GM12878 (cell line): ENCODE data around the gene CEBPE. TPM values are rescaled to one million over a fixed set of nuclear protein-coding genes. Genes with fewer than 3 reads are reported as not detected.

Experiments
- ATAC-seq: fragments of 200-7000 bp; cut with Tn5 transposase; 3 replicates; pipeline ENCODE4 v1.9.1; 2020; ENCODE audit warnings: mild to moderate bottlenecking, moderate library complexity
- BruUV-seq: library from RNA; stranded (reverse); fragments of 400-500 nt; replicated peaks from 2 replicates; lab custom pipeline; 2021; lab: Mats Ljungman, UMichigan
- CTCF ChIA-PET: fragments of 300-600 bp; sonication (Branson Sonifier 250); formaldehyde crosslinking; extraction: SDS; loops from one replicate; lab custom pipeline; 2021; ENCODE audit warnings: inconsistent platforms; lab: Yijun Ruan, JAX
- POLR2A ChIA-PET: fragments of 350-600 bp; formaldehyde crosslinking; extraction: SDS; loops from one replicate; lab custom pipeline; 2021; ENCODE audit warnings: inconsistent platforms; lab: Charles Lee
- RAD21 ChIA-PET: fragments of 300-600 bp; sonication (Branson Sonifier 250); formaldehyde crosslinking; loops from one replicate; lab custom pipeline; 2023; ENCODE audit warnings: antibody characterized with exemption; ENCODE audit not compliant: unreplicated experiment; lab: Charles Lee
- SMC1A ChIA-PET: fragments of 300-600 bp; sonication (Branson Sonifier 250); formaldehyde crosslinking; loops from one replicate; lab custom pipeline; 2023; ENCODE audit not compliant: unreplicated experiment, uncharacterized antibody; lab: Charles Lee
- DNase-seq: peaks from one replicate; pipeline ENCODE4 v3.0.0-alpha.2; 2011; ENCODE audit warnings: low read depth, low spot score
- FAIRE-seq: peaks from 3 replicates; lab custom pipeline; 2011; peaks lifted over from hg19 to GRCh38; lab: Jason Lieb, UNC
- H2AFZ ChIP-seq: 2 replicates; pipeline ENCODE4 v1.6.0; 2011; ENCODE audit warnings: low read depth, low read length, control low read depth; ENCODE audit not compliant: control insufficient read depth
- H3K27ac ChIP-seq: 2 replicates; pipeline ENCODE4 v1.5.1; 2011; ENCODE audit warnings: control low read depth; ENCODE audit not compliant: control insufficient read depth, insufficient read depth
- H3K27me3 ChIP-seq, 2 experiments: replicated peaks in 1 of 2; 2 replicates each; pipeline versions ENCODE4 v1.6.0 to v1.6.1; 2011; ENCODE audit warnings: low read length in 1 of 2; ENCODE audit not compliant: control insufficient read depth in 2 of 2, insufficient read depth in 2 of 2
- H3K36me3 ChIP-seq, 2 experiments: 2 replicates each; pipeline ENCODE4 v1.5.1; 2011; ENCODE audit warnings: low read length in 1 of 2; ENCODE audit not compliant: control insufficient read depth in 2 of 2, insufficient read depth in 2 of 2
- H3K4me1 ChIP-seq: 2 replicates; pipeline ENCODE4 v1.6.1; 2011; ENCODE audit warnings: mild to moderate bottlenecking, low read length, moderate library complexity, mixed read lengths; ENCODE audit not compliant: control insufficient read depth, insufficient read depth
- H3K4me2 ChIP-seq: 2 replicates; pipeline ENCODE4 v1.6.0; 2011; ENCODE audit warnings: control low read depth; ENCODE audit not compliant: control insufficient read depth, insufficient read depth
- H3K4me3 ChIP-seq: fragments of 200-600 bp; sonication (generic); 2 replicates; pipeline ENCODE4 v1.5.1; 2016
- H3K79me2 ChIP-seq: 2 replicates; pipeline ENCODE4 v1.6.0; 2011; ENCODE audit warnings: low read length; ENCODE audit not compliant: control insufficient read depth, insufficient read depth
- H3K9ac ChIP-seq: 2 replicates; pipeline ENCODE4 v1.8.0; 2011; ENCODE audit warnings: low read length, control low read depth, mixed read lengths; ENCODE audit not compliant: control insufficient read depth, insufficient read depth
- H3K9me3 ChIP-seq: replicated peaks from 3 replicates; pipeline ENCODE4 v1.5.1; 2011; ENCODE audit warnings: mild to moderate bottlenecking, low read length; ENCODE audit not compliant: control insufficient read depth, insufficient read depth
- H4K20me1 ChIP-seq: 2 replicates; pipeline ENCODE4 v1.6.0; 2011; ENCODE audit not compliant: control insufficient read depth, insufficient read depth
- CREM ChIP-seq: IDR thresholded peaks from 2 replicates; pipeline ENCODE4 v1.6.1; 2014; ENCODE audit warnings: antibody characterized with exemption, low read depth
- FOS ChIP-seq: IDR thresholded peaks from 3 replicates; pipeline ENCODE4 v1.6.1; 2011; ENCODE audit warnings: borderline replicate concordance; ENCODE audit not compliant: insufficient read length; ENCODE audit errors: extremely low read depth
- JUND ChIP-seq: IDR thresholded peaks from 2 replicates; pipeline ENCODE4 v1.6.1; 2012; ENCODE audit warnings: low read depth, mild to moderate bottlenecking, low read length, improper control_type of control experiment, moderate library complexity
- KLF5 ChIP-seq: fragments of 450-650 bp; IDR thresholded peaks from 2 replicates; pipeline ENCODE4 v1.6.1; 2014; ENCODE audit warnings: mild to moderate bottlenecking; ENCODE audit not compliant: partially characterized antibody
- PML ChIP-seq: IDR thresholded peaks from 2 replicates; pipeline ENCODE4 v1.6.1; 2012; ENCODE audit warnings: low read length, inconsistent platforms
- RBBP5 ChIP-seq: fragments of 200-600 bp; sonication (generic); conservative IDR thresholded peaks from 2 replicates; pipeline ENCODE4 v1.6.1; 2016
- SP1 ChIP-seq: IDR thresholded peaks from one replicate; pipeline ENCODE4 v1.6.1; 2011; ENCODE audit warnings: low read depth, low read length
- SPI1 ChIP-seq: IDR thresholded peaks from 2 replicates; pipeline ENCODE4 v1.6.1; 2011; ENCODE audit warnings: low read depth, mild to moderate bottlenecking, low read length, moderate library complexity, borderline replicate concordance; ENCODE audit not compliant: insufficient read depth
- SUZ12 ChIP-seq: fragments of 200-600 bp; sonication (generic); IDR thresholded peaks from one replicate; pipeline ENCODE4 v1.6.1; 2018; ENCODE audit warnings: antibody characterized with exemption, mild to moderate bottlenecking; ENCODE audit not compliant: unreplicated experiment
- YY1 ChIP-seq: IDR thresholded peaks from 2 replicates; pipeline ENCODE4 v1.6.1; 2011; ENCODE audit warnings: low read depth, mild to moderate bottlenecking, low read length
- WGBS: methylation state at CpG from one replicate; pipeline ENCODE4 v1.1.6; 2016; ENCODE audit warnings: low lambda C conversion rate; ENCODE audit not compliant: insufficient replicate concordance, insufficient coverage; ENCODE audit errors: missing lambda C conversion rate; 5-methylcytosine and 5-hydroxymethylcytosine counted together
- in situ Hi-C: fragments of 300-500 bp; cut with MboI; formaldehyde crosslinking; loops from 9 replicates; pipeline ENCODE4 v1.14.3; 2018; ENCODE audit warnings: mixed read lengths
- intact Hi-C: fragments of 100-400 bp; cut with micrococcal nuclease; formaldehyde crosslinking; loops from one replicate; pipeline ENCODE4 v1.14.2; 2022; ENCODE audit not compliant: unreplicated experiment
- polyA plus RNA-seq, 11 experiments: library from polyadenylated mRNA; depleted of rRNA in 4 of 11; unstranded in 6 of 11; stranded (reverse) in 5 of 11; fragments of >200 nt; fragmentation: Nextera tagmentation in 4 of 11; fragmentation: Illumina TruSeq in 1 of 11; extraction: Ambion mirVana in 4 of 11; extraction: Trizol in 1 of 11; gene quantifications; 1 replicate in 1 of 11; 2 replicates in 10 of 11; pipeline versions ENCODE4 v1.2.1 to v1.2.3, GENCODE V29; 2011 to 2016; ENCODE audit warnings: inconsistent platforms in 2 of 11, missing spikeins in 2 of 11, low read depth in 1 of 11
- total RNA-seq, 4 experiments: library from RNA; depleted of rRNA in 3 of 4; stranded (reverse); fragments of >200 nt in 3 of 4; fragmentation: Illumina TruSeq in 1 of 4; extraction: Trizol in 1 of 4; gene quantifications; 2 replicates each; pipeline versions ENCODE4 v1.2.1 to v1.2.3, GENCODE V29; 2013 to 2021
- TF ChIP-seq, protein P1 (sequence below): fragments of 150-350 bp; IDR thresholded peaks from 2 replicates; pipeline ENCODE4 v1.6.1; 2016; ENCODE audit warnings: low read depth, low read length
- TF ChIP-seq, protein P2 (sequence below): fragments of 450-650 bp; formaldehyde crosslinking; IDR thresholded peaks from 2 replicates; pipeline ENCODE4 v1.4.0; 2022; ENCODE audit warnings: mild to moderate bottlenecking, moderate library complexity
- TF ChIP-seq, protein P3 (sequence below): fragments of 450-650 bp; IDR thresholded peaks from 2 replicates; pipeline ENCODE4 v1.6.1; 2017; ENCODE audit warnings: mild to moderate bottlenecking, low read depth, inconsistent platforms; ENCODE audit not compliant: poor library complexity, severe bottlenecking

The CEBPE gene
- total and polyA plus RNA-seq, 10 of the 15 experiments (the other 5 are each of a cell fraction or from before 2014, with no cell fraction given): 0.09 to 0.45 (median 0.24) TPM; not detected in 7

DNA sequence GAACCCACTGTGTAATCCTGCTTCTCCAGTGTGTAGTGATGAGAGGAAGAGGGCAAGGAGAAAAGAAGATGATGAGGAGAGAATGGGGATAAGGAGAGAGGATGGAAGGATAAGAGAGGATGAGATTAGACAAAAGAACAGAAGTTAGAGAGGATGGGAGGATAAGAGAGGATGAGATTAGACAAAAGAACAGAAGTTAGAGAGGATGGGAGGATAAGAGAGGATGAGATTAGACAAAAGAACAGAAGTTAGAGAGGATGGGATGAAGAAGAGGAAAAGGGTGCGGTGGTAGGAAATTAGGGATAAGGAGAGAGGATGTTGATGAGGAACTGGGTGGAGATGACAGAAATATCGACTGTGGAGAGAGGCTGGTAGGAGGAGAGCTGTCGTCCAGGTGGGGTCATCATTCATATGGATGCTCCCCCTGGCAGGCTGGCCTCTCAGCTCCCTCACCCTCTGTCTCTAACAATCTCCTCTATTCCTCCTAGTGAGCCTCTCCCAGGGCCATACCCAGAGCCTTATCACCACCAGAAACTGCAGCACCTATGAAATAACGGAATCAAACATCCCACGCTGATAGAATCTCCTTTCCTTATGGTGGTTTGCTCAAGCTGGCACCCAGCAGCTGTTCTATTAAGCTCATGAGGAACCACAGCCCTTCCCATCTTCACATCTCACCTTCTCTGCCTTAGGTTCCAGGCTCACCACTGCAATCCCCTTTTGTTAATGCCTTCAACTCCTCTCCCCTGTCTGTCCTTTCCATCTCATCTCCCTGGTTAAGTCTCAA is 8.3 kb downstream of the CEBPE start (continued):
- TF ChIP-seq, protein P1, sequence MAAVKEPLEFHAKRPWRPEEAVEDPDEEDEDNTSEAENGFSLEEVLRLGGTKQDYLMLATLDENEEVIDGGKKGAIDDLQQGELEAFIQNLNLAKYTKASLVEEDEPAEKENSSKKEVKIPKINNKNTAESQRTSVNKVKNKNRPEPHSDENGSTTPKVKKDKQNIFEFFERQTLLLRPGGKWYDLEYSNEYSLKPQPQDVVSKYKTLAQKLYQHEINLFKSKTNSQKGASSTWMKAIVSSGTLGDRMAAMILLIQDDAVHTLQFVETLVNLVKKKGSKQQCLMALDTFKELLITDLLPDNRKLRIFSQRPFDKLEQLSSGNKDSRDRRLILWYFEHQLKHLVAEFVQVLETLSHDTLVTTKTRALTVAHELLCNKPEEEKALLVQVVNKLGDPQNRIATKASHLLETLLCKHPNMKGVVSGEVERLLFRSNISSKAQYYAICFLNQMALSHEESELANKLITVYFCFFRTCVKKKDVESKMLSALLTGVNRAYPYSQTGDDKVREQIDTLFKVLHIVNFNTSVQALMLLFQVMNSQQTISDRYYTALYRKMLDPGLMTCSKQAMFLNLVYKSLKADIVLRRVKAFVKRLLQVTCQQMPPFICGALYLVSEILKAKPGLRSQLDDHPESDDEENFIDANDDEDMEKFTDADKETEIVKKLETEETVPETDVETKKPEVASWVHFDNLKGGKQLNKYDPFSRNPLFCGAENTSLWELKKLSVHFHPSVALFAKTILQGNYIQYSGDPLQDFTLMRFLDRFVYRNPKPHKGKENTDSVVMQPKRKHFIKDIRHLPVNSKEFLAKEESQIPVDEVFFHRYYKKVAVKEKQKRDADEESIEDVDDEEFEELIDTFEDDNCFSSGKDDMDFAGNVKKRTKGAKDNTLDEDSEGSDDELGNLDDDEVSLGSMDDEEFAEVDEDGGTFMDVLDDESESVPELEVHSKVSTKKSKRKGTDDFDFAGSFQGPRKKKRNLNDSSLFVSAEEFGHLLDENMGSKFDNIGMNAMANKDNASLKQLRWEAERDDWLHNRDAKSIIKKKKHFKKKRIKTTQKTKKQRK: no peak

DNA sequence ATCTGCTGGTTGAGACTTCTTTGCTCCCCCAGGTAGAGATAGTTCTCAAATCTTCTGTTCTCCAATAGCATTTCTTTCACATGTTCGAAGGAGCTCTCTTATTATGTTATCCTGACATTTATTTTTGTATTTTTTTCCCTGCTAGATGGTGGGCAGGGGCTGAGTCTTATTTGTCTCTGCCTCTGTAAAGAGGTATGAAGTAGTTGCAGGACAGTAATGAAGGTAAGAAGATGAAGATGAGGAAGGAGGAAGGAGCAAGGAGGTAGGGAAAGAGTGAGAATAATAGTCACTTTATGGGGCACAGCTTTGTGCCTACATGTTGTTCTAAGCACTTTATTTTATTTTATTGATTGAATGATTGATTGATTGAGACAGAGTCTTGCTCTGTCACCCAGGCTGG is 9.3 kb downstream of the CEBPE start:
- peaks cover 0 to 7% of the 10 kb centered on the region in 2 experiments; a peak in 3 of 4 replicates for H3K27me3 ChIP-seq
- TF ChIP-seq JUND (no peak), RBBP5 (no peak), FOS (no peak), KLF5 (no peak), SUZ12 (no peak), PML (no peak), SP1 (no peak), SPI1 (no peak), CREM (no peak), YY1 (no peak)
- TF ChIP-seq, protein P2, sequence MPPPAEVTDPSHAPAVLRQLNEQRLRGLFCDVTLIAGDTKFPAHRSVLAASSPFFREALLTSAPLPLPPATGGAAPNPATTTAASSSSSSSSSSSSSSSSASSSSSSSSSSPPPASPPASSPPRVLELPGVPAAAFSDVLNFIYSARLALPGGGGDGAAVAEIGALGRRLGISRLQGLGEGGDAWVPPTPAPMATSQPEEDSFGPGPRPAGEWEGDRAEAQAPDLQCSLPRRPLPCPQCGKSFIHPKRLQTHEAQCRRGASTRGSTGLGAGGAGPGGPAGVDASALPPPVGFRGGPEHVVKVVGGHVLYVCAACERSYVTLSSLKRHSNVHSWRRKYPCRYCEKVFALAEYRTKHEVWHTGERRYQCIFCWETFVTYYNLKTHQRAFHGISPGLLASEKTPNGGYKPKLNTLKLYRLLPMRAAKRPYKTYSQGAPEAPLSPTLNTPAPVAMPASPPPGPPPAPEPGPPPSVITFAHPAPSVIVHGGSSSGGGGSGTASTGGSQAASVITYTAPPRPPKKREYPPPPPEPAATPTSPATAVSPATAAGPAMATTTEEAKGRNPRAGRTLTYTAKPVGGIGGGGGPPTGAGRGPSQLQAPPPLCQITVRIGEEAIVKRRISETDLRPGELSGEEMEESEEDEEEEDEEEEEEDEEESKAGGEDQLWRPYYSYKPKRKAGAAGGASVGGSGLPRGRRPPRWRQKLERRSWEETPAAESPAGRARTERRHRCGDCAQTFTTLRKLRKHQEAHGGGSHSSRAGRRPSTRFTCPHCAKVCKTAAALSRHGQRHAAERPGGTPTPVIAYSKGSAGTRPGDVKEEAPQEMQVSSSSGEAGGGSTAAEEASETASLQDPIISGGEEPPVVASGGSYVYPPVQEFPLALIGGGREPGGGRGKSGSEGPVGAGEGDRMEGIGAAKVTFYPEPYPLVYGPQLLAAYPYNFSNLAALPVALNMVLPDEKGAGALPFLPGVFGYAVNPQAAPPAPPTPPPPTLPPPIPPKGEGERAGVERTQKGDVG (CRISPR knock-in tag): no peak
- TF ChIP-seq, protein P3, sequence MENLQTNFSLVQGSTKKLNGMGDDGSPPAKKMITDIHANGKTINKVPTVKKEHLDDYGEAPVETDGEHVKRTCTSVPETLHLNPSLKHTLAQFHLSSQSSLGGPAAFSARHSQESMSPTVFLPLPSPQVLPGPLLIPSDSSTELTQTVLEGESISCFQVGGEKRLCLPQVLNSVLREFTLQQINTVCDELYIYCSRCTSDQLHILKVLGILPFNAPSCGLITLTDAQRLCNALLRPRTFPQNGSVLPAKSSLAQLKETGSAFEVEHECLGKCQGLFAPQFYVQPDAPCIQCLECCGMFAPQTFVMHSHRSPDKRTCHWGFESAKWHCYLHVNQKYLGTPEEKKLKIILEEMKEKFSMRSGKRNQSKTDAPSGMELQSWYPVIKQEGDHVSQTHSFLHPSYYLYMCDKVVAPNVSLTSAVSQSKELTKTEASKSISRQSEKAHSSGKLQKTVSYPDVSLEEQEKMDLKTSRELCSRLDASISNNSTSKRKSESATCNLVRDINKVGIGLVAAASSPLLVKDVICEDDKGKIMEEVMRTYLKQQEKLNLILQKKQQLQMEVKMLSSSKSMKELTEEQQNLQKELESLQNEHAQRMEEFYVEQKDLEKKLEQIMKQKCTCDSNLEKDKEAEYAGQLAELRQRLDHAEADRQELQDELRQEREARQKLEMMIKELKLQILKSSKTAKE: no peak

More for the DNA sequence above, 9.3 kb downstream of the CEBPE start:
- Histone ChIP-seq H3K36me3 (no peaks in the 10 kb centered on the region), H4K20me1 (no peaks in the 10 kb centered on the region; the same call in 1 of the 2 replicates), H3K4me2 (no peak overlapping the region), H3K4me1 (no peaks in the 10 kb centered on the region), H3K9me3 (no peaks in the 10 kb centered on the region), H3K9ac (no peak overlapping the region), H3K79me2 (no peaks in the 10 kb centered on the region), H3K27ac (no peak overlapping the region), H3K4me3 (no peak overlapping the region), H2AFZ (no peak overlapping the region)
- no peak for ATAC-seq
- intact Hi-C loops: no loop called here
- DNase-seq: no peak
- in situ Hi-C loops: no loop called here
- CTCF ChIA-PET: interaction anchor here (0.9 to 5.4 kb wide), 5 partner anchors 10 to 41 kb away, joined by 3 to 45 read pairs (median 7); partner anchors contain the start of gene CEBPE
- WGBS: 42% methylated on average over 1 of the region's 1 CpG
- RAD21 ChIA-PET: interaction anchor here (1.4 kb wide), 1 partner anchor 41 kb away, joined by 7 read pairs; no protein-coding TSS in a partner anchor
- no peak for FAIRE-seq
- POLR2A ChIA-PET: no interaction called here
- SMC1A ChIA-PET: interaction anchor here (0.7 to 1.1 kb wide), 2 partner anchors 32 to 41 kb away, joined by 3 read pairs; no protein-coding TSS in a partner anchor
- no TSS peak for BruUV-seq
